Small intestine (tissue), 7 donors: ENCODE measurements around the gene COMMD3. TPM values are rescaled to one million over a fixed set of nuclear protein-coding genes. Genes with fewer than 3 reads are reported as not detected.

Experiments used
- DNase-seq, 2 donors: peaks; one replicate each; pipeline versions ENCODE4 v3.0.0 to v3.0.0-alpha.2; 2013
- FAIRE-seq: peaks from 2 replicates; lab custom pipeline; 2012; peaks lifted over from hg19 to GRCh38; lab: Jason Lieb, UNC
- H3K27ac ChIP-seq, 3 donors: one replicate each; pipeline ENCODE4 v1.5.1; 2013; ENCODE audit warnings: low read length in 2 of 3, mild to moderate bottlenecking in 2 of 3, control low read depth in 1 of 3, inconsistent platforms in 1 of 3, low read depth in 1 of 3, moderate library complexity in 1 of 3
- H3K27me3 ChIP-seq, 3 donors: one replicate each; pipeline ENCODE4 v1.6.1; 2013; ENCODE audit warnings: low read length in 3 of 3, inconsistent platforms in 1 of 3; ENCODE audit not compliant: control insufficient read depth in 3 of 3, insufficient read depth in 3 of 3
- H3K36me3 ChIP-seq, 3 donors: one replicate each; pipeline ENCODE4 v1.6.1; 2013; ENCODE audit warnings: low read length in 3 of 3, inconsistent platforms in 1 of 3, low read depth in 1 of 3, mild to moderate bottlenecking in 1 of 3, moderate library complexity in 1 of 3; ENCODE audit not compliant: control insufficient read depth in 3 of 3, insufficient read depth in 2 of 3
- H3K4me1 ChIP-seq, 3 donors: one replicate each; pipeline ENCODE4 v1.6.1; 2013; ENCODE audit warnings: low read length in 2 of 3, inconsistent platforms in 1 of 3, low read depth in 1 of 3, mild to moderate bottlenecking in 1 of 3, moderate library complexity in 1 of 3; ENCODE audit not compliant: control insufficient read depth in 3 of 3, insufficient read depth in 2 of 3
- H3K4me3 ChIP-seq, 3 donors: one replicate each; pipeline ENCODE4 v1.5.1; 2013; ENCODE audit warnings: low read length in 3 of 3, control low read depth in 1 of 3, inconsistent platforms in 1 of 3, low read depth in 1 of 3, mild to moderate bottlenecking in 1 of 3, moderate library complexity in 1 of 3
- H3K9me3 ChIP-seq, 2 donors: one replicate each; pipeline ENCODE4 v1.6.1; 2013; ENCODE audit warnings: low read depth in 1 of 2, low read length in 1 of 2; ENCODE audit not compliant: control insufficient read depth in 2 of 2, insufficient read depth in 1 of 2
- WGBS, 3 donors: extraction: QIAGEN DNeasy Blood & Tissue Kit; methylation state at CpG; one replicate each; pipeline ENCODE4 v1.1.7; 2013; 5-methylcytosine and 5-hydroxymethylcytosine counted together
- polyA plus RNA-seq, 4 donors: library from polyadenylated mRNA; stranded (reverse) in 3 of 4; unstranded in 1 of 4; fragments of 200-250 nt in 3 of 4; fragments of 120-200 nt in 1 of 4; gene quantifications; one replicate each; pipeline versions ENCODE4 v1.2.1 to v1.2.3, GENCODE V29; 2013
- donor health status: healthy with polysubstance abuse.
- donor health status: control.
- donor health status: control.
- donor health status: Bipolar disorder and iron deficiency.
- donor health status: healthy.

COMMD3 gene
- polyA plus RNA-seq, 4 donors, result 44.3 to 71.8 (median 66.9) TPM

DNA sequence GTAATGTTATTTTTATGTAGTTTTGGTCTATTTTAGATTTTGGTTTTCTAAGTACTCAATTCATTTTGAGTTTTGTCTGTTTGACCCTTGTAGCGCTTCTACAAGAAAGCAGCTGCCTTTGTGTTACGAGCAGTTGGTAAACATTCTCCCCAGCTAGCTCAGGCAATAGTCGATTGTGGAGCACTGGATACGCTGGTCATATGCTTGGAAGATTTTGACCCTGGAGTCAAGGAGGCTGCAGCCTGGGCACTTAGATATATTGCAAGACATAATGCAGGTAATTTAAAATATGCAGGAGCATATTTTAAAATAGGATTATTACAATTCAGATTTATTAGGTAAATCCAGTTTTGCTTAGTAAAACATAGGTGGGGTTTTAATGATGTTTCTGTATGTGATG is 52.2 kb downstream of the COMMD3 start:
- FAIRE-seq, result no peak
- WGBS, 3 donors, result 88 to 96% (median 88%) methylated on average over 4 of the region's 4 CpGs

DNA sequence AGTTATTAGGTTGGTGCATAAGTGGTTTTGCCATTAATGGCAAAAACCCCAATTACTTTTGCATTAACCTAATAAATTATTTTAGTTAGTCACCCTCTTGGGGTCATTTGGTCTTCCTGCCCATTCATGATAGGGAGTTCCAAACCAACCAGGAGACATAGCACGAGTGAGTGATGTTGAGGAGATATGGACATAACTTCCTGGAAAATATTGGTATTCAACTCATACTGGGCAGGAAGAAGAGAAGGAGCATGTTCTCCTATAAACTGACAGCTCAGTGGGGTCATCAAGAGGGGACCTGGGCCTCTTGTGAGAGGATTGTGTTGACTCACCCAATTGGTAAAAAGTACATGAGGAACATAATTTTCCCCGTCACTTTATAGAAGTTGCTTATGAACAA is 52.8 kb downstream of the COMMD3 start:
- no peaks in the 10 kb centered on the region for H3K9me3 ChIP-seq
- FAIRE-seq (no peak), DNase-seq (no peak)
- no peaks in the 10 kb centered on the region for H3K36me3 ChIP-seq
- no peak overlapping the region for H3K4me3 ChIP-seq
- WGBS, 3 donors, result 38 to 72% (median 43%) methylated on average over 2 of the region's 2 CpGs
- H3K27me3 ChIP-seq, result no peaks in the 10 kb centered on the region
- H3K27ac ChIP-seq, result no peak overlapping the region
- H3K4me1 ChIP-seq, result no peaks in the 10 kb centered on the region

More for the DNA sequence above, 52.2 kb downstream of the COMMD3 start:
- no peaks in the 10 kb centered on the region for H3K9me3 ChIP-seq
- DNase-seq, result no peak
- H3K27ac ChIP-seq, result no peak overlapping the region
- no peak overlapping the region for H3K4me3 ChIP-seq
- H3K4me1 ChIP-seq, result no peaks in the 10 kb centered on the region
- H3K27me3 ChIP-seq, result no peaks in the 10 kb centered on the region
- no peaks in the 10 kb centered on the region for H3K36me3 ChIP-seq

DNA sequence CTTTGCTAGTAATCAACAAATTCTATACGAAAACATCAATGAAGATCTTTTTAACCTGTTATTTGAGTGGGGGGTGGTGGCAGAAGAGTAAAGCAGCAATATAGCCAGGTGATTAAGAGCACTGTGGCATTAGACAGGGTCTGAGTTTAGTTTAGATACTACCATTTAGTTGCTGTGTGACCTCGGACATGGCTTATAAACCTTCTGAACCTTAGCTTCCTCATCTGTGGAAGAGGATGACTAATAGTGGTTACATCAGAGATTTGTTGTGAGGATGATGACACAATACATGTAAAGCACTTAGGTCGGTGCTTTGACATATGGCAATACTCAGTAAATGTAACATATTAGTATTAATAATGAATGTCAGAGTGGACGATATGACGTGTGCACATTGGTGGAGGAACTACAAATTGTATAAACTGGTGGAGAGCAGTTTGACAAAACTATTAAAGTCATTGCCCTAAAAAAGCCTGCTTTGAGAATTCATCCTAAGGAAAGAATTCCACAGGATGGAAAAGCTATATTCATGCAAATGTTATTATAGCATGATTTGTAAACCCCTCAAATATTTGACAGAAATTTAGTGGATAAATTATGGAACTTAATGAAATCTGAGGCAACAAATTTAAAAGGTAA is 53.4 kb downstream of the COMMD3 start:
- Histone ChIP-seq H3K27me3 (no peaks in the 10 kb centered on the region), H3K36me3 (no peaks in the 10 kb centered on the region), H3K27ac (no peak overlapping the region), H3K4me3 (no peak overlapping the region), H3K4me1 (no peaks in the 10 kb centered on the region), H3K9me3 (no peaks in the 10 kb centered on the region)
- WGBS, 3 donors, result 75 to 93% (median 83%) methylated on average over 5 of the region's 5 CpGs
- DNase-seq, result no peak
- no peak for FAIRE-seq

Other genes starting within 250 kb of the COMMD3 start
- gene EBLN1, start 98.4 kb upstream of the COMMD3 start, polyA plus RNA-seq, result not detected
- 10 to 100 TPM; 10.3 to 31.4 (median 19.6) TPM for gene BMI1, start 4.7 kb downstream of the COMMD3 start, polyA plus RNA-seq
- under 1 TPM in 3 of 4 donors, not detected in 1; 0.04 to 0.27 (median 0.06) TPM for gene SPAG6, start 29.1 kb downstream of the COMMD3 start, polyA plus RNA-seq